GM19099 (cell line): ENCODE data around the gene ABHD4.

Experiments used
- POLR2A ChIP-seq: IDR thresholded peaks from 3 replicates; pipeline ENCODE4 v1.6.1; 2011; ENCODE audit warnings: low read depth; ENCODE audit not compliant: insufficient read length; ENCODE audit errors: extremely low read depth

The ABHD4 gene, protein sequence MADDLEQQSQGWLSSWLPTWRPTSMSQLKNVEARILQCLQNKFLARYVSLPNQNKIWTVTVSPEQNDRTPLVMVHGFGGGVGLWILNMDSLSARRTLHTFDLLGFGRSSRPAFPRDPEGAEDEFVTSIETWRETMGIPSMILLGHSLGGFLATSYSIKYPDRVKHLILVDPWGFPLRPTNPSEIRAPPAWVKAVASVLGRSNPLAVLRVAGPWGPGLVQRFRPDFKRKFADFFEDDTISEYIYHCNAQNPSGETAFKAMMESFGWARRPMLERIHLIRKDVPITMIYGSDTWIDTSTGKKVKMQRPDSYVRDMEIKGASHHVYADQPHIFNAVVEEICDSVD

GRCh38 chr14:22598099-22598895, at the start of gene ABHD4:
TSS of gene ABHD4 (plus strand) at chr14:22598300. CDS start at chr14:22598307, 7 bp downstream.
- peak; percentile 73 for TF ChIP-seq POLR2A

GRCh38 chr14:22549324-22549962, 48.7 kb upstream of the ABHD4 start:
- TF ChIP-seq POLR2A, result no peak

DNA sequence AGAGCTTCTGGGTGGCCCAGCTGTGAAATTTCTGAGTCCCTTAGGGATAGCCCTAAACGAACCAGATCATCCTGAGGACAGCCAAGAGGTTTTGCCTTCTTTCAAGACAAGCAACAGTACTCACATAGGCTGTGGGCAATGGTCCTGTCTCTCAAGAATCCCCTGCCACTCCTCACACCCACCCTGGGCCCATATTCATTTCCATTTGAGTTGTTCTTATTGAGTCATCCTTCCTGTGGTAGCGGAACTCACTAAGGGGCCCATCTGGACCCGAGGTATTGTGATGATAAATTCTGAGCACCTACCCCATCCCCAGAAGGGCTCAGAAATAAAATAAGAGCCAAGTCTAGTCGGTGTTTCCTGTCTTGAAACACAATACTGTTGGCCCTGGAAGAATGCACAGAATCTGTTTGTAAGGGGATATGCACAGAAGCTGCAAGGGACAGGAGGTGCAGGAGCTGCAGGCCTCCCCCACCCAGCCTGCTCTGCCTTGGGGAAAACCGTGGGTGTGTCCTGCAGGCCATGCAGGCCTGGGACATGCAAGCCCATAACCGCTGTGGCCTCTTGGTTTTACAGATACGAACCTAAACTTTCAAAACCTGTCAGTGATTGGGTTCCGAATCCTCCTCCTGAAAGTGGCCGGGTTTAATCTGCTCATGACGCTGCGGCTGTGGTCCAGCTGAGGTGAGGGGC, 48.0 kb upstream of the ABHD4 start:
- peak; percentile 60 for TF ChIP-seq POLR2A

DNA sequence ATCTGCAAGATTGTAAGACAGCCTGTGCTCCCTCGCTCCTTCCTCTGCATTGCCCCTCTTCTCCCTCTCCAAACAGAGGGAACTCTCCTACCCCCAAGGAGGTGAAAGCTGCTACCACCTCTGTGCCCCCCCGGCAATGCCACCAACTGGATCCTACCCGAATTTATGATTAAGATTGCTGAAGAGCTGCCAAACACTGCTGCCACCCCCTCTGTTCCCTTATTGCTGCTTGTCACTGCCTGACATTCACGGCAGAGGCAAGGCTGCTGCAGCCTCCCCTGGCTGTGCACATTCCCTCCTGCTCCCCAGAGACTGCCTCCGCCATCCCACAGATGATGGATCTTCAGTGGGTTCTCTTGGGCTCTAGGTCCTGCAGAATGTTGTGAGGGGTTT, 46.5 kb upstream of the ABHD4 start:
- no peak for TF ChIP-seq POLR2A

GRCh38 chr14:22552001-22552826, 45.9 kb upstream of the ABHD4 start:
- peak; percentile 21 for TF ChIP-seq POLR2A

DNA sequence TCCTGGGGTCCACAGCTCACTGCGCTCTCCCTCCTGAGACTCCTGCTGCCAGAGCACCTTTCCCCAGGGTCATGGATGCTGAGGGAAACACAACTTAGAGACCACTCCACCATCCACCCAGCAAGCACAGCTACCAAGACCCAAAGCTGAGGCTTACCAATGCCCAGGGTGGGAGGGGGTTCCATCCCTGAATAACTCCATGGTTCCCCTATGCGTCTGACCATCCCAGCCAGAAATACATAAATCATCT, 45.3 kb upstream of the ABHD4 start:
- TF ChIP-seq POLR2A, result no peak

DNA sequence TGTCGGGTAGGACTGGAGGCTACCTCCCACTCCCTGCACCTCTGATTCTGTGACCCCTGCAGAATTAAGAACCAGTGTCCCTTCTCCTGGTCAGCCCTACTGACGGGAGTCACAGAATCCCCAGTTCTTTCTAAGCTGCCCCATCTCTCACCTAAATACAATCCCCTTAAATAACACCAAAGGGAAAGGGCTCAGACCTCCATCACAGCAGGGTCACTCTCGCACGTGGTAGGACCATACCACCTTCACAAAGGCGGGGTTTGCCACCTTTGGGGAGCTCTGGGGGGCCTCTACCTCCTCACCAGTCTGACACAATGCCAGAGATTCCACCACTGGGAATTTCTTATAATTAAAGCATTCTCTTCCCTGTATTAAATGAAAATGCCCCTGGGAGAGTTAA, 44.7 kb upstream of the ABHD4 start:
- TF ChIP-seq POLR2A, result no peak

DNA sequence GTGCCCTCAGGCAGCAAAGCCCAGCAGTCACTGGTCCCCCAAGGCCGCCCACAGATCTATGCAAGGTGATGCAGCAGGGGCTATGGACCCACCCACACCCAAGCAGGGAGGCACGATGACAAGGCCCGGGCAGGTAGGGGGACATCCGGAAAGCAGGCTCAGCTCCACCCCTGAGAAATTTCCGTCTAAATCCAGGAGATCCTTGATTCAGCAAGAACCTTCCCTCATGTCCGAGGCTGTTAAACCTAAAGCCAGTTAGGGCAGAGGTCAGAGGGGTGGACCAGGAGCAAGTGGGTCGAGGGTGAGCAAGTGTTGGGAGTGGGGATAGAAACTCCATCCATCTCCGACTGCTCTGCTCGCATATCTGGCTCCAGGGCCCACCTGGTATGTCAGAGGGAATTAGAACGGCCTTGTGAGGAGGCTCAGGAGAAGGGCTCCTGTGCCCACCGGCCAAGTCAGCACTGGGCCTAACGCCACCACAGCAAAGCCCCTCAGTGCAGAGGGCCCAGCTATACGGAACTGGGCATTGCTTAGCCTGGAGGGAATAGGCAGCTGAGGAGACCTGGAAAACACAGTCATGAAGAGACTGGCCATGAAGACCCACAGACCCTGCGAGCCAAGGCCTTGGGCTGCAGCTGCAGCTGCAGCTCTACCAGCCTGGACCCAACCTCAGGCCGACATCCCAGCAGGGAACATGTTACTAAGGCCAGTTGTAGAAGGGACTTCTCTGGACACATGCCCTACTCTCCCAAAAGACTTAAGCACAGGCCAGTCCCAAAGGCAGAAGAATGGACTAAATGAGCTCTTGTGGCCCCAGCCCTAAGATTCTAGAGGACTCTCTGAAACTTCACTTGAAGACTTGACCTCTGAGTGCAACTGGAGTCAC, 43.4 kb upstream of the ABHD4 start:
- no peak for TF ChIP-seq POLR2A

GRCh38 chr14:22555384-22556011, 42.6 kb upstream of the ABHD4 start:
- no peak for TF ChIP-seq POLR2A

GRCh38 chr14:22556021-22556989, 41.8 kb upstream of the ABHD4 start:
- peak; percentile 56 for TF ChIP-seq POLR2A

DNA sequence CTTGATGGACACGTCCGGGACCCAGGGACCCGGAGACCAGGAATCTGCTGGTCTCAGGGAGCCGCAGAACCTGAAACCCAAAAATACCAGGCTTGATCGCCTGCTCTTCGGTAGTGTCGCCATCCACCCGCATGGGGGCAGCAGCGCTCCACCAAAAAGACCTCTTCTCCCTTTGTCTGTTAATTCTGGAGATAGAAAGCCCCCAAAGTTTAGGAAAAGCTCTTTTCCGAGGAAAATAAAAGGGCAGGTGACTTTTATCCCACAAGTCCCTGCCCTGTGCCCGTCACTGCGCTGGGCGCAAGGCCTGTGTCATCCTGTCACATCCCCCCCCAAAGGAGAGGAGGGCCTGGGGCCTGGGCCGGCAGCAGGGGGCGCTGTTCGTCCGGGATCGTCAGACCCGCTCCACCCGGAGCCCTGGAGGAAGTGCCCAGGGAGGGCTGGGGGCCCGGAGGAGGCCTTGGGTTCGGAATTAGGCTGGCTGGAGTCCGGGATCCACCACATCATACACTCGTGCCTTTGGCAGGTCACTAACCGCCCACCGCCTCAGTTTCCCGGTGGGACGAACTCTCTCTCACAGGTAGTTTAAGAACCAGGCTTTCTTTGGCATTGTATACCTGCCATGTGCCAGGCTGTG, 41.0 kb upstream of the ABHD4 start:
- peak; percentile 50 for TF ChIP-seq POLR2A

DNA sequence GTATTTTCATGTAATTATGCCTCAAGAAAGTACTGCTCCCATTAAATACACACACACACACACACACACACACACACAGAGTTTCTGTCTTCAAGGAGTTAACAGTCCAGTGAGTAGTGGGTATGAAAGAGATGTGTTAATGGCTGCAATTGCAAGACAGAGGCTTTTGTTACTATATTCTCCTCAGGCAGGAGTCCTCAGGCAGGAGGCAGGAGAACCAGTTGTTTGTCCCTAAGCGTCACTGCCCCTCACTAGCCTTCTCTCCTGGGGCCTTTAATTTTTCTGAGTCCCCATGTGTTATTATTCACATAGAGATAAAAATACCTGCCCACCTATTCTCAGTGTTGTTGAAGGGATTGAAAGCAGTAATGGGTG, 40.3 kb upstream of the ABHD4 start:
- TF ChIP-seq POLR2A, result no peak
